Measurements from ENCODE around the gene ZEB2. TPM values are rescaled to one million over a fixed set of nuclear protein-coding genes. Genes with fewer than 3 reads are reported as not detected.

ZEB2 gene
- total RNA-seq, 2 experiments from 2014 or later: 4.0 to 16.9 TPM

- TF ChIP-seq CTCF (conservative IDR thresholded peaks at IDR 0.05; ENCODE audit: low read length) (no peak), EZH2phosphoT487 (IDR thresholded peaks at IDR 0.05; ENCODE audit: borderline replicate concordance, low read depth, low read length) (no peak)
- intact Hi-C loops (cut with micrococcal nuclease; ENCODE audit: unreplicated experiment): no loop called here
- Histone ChIP-seq H3K9me3 (ENCODE audit: low read length) (no peaks in the 10 kb centered on the region), H2AFZ (ENCODE audit: low read length) (peak overlapping the region; percentile 45; the same call in 1 of the 2 replicates), H4K20me1 (ENCODE audit: insufficient read depth, low read length) (no peaks in the 10 kb centered on the region), H3K36me3 (ENCODE audit: insufficient read depth, low read length) (no peaks in the 10 kb centered on the region), H3K4me3 (ENCODE audit: low read depth, low read length, poor library complexity, severe bottlenecking) (no peak overlapping the region), H3K4me2 (ENCODE audit: low read length) (no peak overlapping the region), H3K9me2 (ENCODE audit: insufficient read depth, low read length) (no peaks in the 10 kb centered on the region), H3K79me2 (ENCODE audit: insufficient read depth, low read depth, low read length) (no peaks in the 10 kb centered on the region), H3K4me1 (ENCODE audit: insufficient read depth, low read length, poor library complexity, severe bottlenecking) (peaks cover 38% of the 10 kb centered on the region), H3K27ac (ENCODE audit: low read depth, low read length, poor library complexity, severe bottlenecking) (no peak overlapping the region)
- POLR2A ChIA-PET: interaction anchor here (0.6 to 1.6 kb wide), 2 partner anchors 11 to 1372 kb away, joined by 3 to 8 read pairs; no protein-coding TSS in a partner anchor
- DNase-seq (ENCODE audit: low spot score): no peak
- CTCF ChIA-PET (ENCODE audit: unreplicated experiment): no interaction called here
- BruUV-seq (replicated peaks): no TSS peak
These were observed 30.2 kb upstream of the ZEB2 start for GRCh38 chr2:144550084-144550483.

GRCh38 chr2:144548532-144549191, 28.7 kb upstream of the ZEB2 start:
- Histone ChIP-seq H3K4me1 (ENCODE audit: insufficient read depth, low read length, poor library complexity, severe bottlenecking) (peaks cover 38% of the 10 kb centered on the region), H3K79me2 (ENCODE audit: insufficient read depth, low read depth, low read length) (no peaks in the 10 kb centered on the region), H3K9me3 (ENCODE audit: low read length) (no peaks in the 10 kb centered on the region), H3K27ac (ENCODE audit: low read depth, low read length, poor library complexity, severe bottlenecking) (peak overlapping the region; percentile 48), H3K9me2 (ENCODE audit: insufficient read depth, low read length) (no peaks in the 10 kb centered on the region), H2AFZ (ENCODE audit: low read length) (peak overlapping the region; percentile 45), H3K36me3 (ENCODE audit: insufficient read depth, low read length) (no peaks in the 10 kb centered on the region), H4K20me1 (ENCODE audit: insufficient read depth, low read length) (no peaks in the 10 kb centered on the region), H3K4me2 (ENCODE audit: low read length) (peak overlapping the region; percentile 59), H3K4me3 (ENCODE audit: low read depth, low read length, poor library complexity, severe bottlenecking) (peak overlapping the region; percentile 28)
- intact Hi-C loops (cut with micrococcal nuclease; ENCODE audit: unreplicated experiment): no loop called here
- DNase-seq (ENCODE audit: low spot score): peak; percentile 83
- BruUV-seq (replicated peaks): no TSS peak
- ChIA-PET CTCF (ENCODE audit: unreplicated experiment) (no interaction called here), POLR2A (no interaction called here)
- TF ChIP-seq EZH2phosphoT487 (IDR thresholded peaks at IDR 0.05; ENCODE audit: borderline replicate concordance, low read depth, low read length): no peak
- TF ChIP-seq CTCF (conservative IDR thresholded peaks at IDR 0.05; ENCODE audit: low read length): no peak

DNA sequence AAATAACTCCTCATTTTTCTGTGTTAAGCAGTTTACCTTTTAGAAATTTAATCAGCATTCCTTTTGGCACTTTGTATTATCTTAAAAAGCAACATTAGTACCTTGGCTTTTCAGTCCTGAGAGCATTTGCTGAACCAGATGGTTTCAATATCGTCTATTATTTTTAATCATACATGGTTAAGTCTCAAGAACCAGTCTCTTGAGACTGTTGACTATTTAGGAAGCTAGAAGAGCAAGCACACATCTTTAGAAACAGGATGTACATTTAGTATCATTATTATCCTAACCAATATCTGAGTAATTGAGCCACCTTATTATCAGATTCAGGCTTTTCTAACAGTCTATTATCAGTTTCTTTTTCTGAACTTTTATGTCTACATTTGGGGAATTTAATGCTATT, 28.2 kb upstream of the ZEB2 start:
- Histone ChIP-seq H4K20me1 (ENCODE audit: insufficient read depth, low read length) (no peaks in the 10 kb centered on the region), H3K9me3 (ENCODE audit: low read length) (no peaks in the 10 kb centered on the region), H3K36me3 (ENCODE audit: insufficient read depth, low read length) (no peaks in the 10 kb centered on the region), H3K27ac (ENCODE audit: low read depth, low read length, poor library complexity, severe bottlenecking) (peak overlapping the region; percentile 48), H3K9me2 (ENCODE audit: insufficient read depth, low read length) (no peaks in the 10 kb centered on the region), H3K4me3 (ENCODE audit: low read depth, low read length, poor library complexity, severe bottlenecking) (peak overlapping the region; percentile 28), H3K4me2 (ENCODE audit: low read length) (peak overlapping the region; percentile 59), H3K79me2 (ENCODE audit: insufficient read depth, low read depth, low read length) (no peaks in the 10 kb centered on the region), H2AFZ (ENCODE audit: low read length) (peak overlapping the region; percentile 45; the same call in 1 of the 2 replicates), H3K4me1 (ENCODE audit: insufficient read depth, low read length, poor library complexity, severe bottlenecking) (peaks cover 38% of the 10 kb centered on the region)
- intact Hi-C loops (cut with micrococcal nuclease; ENCODE audit: unreplicated experiment): no loop called here
- ChIA-PET CTCF (ENCODE audit: unreplicated experiment) (no interaction called here), POLR2A (interaction anchor here (0.6 kb wide), 1 partner anchor 24 kb away, joined by 4 read pairs; no protein-coding TSS in a partner anchor)
- BruUV-seq (replicated peaks): no TSS peak
- peak; percentile 35 for DNase-seq (ENCODE audit: low spot score)
- no peak for TF ChIP-seq CTCF (conservative IDR thresholded peaks at IDR 0.05; ENCODE audit: low read length)
- TF ChIP-seq EZH2phosphoT487 (IDR thresholded peaks at IDR 0.05; ENCODE audit: borderline replicate concordance, low read depth, low read length): no peak

All from OCI-LY7 (cell line).